ENCODE results near the gene ASPM.

ASPM gene

GRCh38 chr1:197146101-197147095, at the start of gene ASPM:
ASPM (minus strand) TSS chr1:197146669; CDS start chr1:197146437, 232 bp downstream.
- Histone ChIP-seq H3K4me1 (ENCODE audit: insufficient read depth, insufficient read length) (no peaks in the 10 kb centered on the region), H3K27me3 (ENCODE audit: insufficient read depth, insufficient read length) (no peaks in the 10 kb centered on the region), H3K9me3 (ENCODE audit: insufficient read depth, low read length) (no peaks in the 10 kb centered on the region), H3K4me3 (ENCODE audit: insufficient read length, low read depth) (peak within 1 kb of the TSS; percentile 94), H3K9ac (ENCODE audit: insufficient read length, low read depth) (peak within 1 kb of the TSS; percentile 95), H3K36me3 (ENCODE audit: insufficient read depth, insufficient read length, low read length) (peaks cover 29% of the 10 kb centered on the region)
- peak; percentile 6 for TF ChIP-seq YY1 (IDR thresholded peaks at IDR 0.05; ENCODE audit: insufficient read depth, insufficient read length)
- no peak for TF ChIP-seq ZNF274 (IDR thresholded peaks at IDR 0.05; ENCODE audit: low read depth, low read length)
- DNase-seq (ENCODE audit: low read depth, low spot score) = peak; percentile 97

GRCh38 chr1:197195100-197195499, 48.6 kb upstream of the ASPM start:
- H3K9ac ChIP-seq (ENCODE audit: insufficient read length, low read depth) = no peak overlapping the region
- no peak overlapping the region for H3K4me3 ChIP-seq (ENCODE audit: insufficient read length, low read depth)
- H3K36me3 ChIP-seq (ENCODE audit: insufficient read depth, insufficient read length, low read length) = peaks cover 11% of the 10 kb centered on the region
- H3K4me1 ChIP-seq (ENCODE audit: insufficient read depth, insufficient read length) = no peaks in the 10 kb centered on the region
- H3K27me3 ChIP-seq (ENCODE audit: insufficient read depth, insufficient read length) = no peaks in the 10 kb centered on the region
- DNase-seq (ENCODE audit: low read depth, low spot score) = no peak
- H3K9me3 ChIP-seq (ENCODE audit: insufficient read depth, low read length) = no peaks in the 10 kb centered on the region
- no peak for TF ChIP-seq ZNF274 (IDR thresholded peaks at IDR 0.05; ENCODE audit: low read depth, low read length)
- TF ChIP-seq YY1 (IDR thresholded peaks at IDR 0.05; ENCODE audit: insufficient read depth, insufficient read length) = no peak
- no peak for TF ChIP-seq SUZ12 (IDR thresholded peaks at IDR 0.05; ENCODE audit: extremely low read depth, insufficient read depth, insufficient read length)

- TF ChIP-seq YY1 (IDR thresholded peaks at IDR 0.05; ENCODE audit: insufficient read depth, insufficient read length) = no peak
- no peak for DNase-seq (ENCODE audit: low read depth, low spot score)
- H3K36me3 ChIP-seq (ENCODE audit: insufficient read depth, insufficient read length, low read length) = peaks cover 55% of the 10 kb centered on the region
These were observed 37.7 kb upstream of the ASPM start for GRCh38 chr1:197184190-197184589.

GRCh38 chr1:197183195-197183748, 36.8 kb upstream of the ASPM start:
- TF ChIP-seq YY1 (IDR thresholded peaks at IDR 0.05; ENCODE audit: insufficient read depth, insufficient read length) (no peak), ZNF274 (IDR thresholded peaks at IDR 0.05; ENCODE audit: low read depth, low read length) (no peak), SUZ12 (IDR thresholded peaks at IDR 0.05; ENCODE audit: extremely low read depth, insufficient read depth, insufficient read length) (no peak)
- DNase-seq (ENCODE audit: low read depth, low spot score) = no peak
- Histone ChIP-seq H3K36me3 (ENCODE audit: insufficient read depth, insufficient read length, low read length) (peaks cover 57% of the 10 kb centered on the region), H3K27me3 (ENCODE audit: insufficient read depth, insufficient read length) (no peaks in the 10 kb centered on the region), H3K4me1 (ENCODE audit: insufficient read depth, insufficient read length) (no peaks in the 10 kb centered on the region), H3K9ac (ENCODE audit: insufficient read length, low read depth) (no peak overlapping the region), H3K4me3 (ENCODE audit: insufficient read length, low read depth) (no peak overlapping the region), H3K9me3 (ENCODE audit: insufficient read depth, low read length) (0 out of 2 replicates have a peak, but pooled peaks cover 4% of the 10 kb centered on the region)

More at GRCh38 chr1:197184190-197184589, 37.7 kb upstream of the ASPM start:
- Histone ChIP-seq H3K9ac (ENCODE audit: insufficient read length, low read depth) (no peak overlapping the region), H3K9me3 (ENCODE audit: insufficient read depth, low read length) (0 out of 2 replicates have a peak, but pooled peaks cover 4% of the 10 kb centered on the region), H3K4me1 (ENCODE audit: insufficient read depth, insufficient read length) (no peaks in the 10 kb centered on the region), H3K4me3 (ENCODE audit: insufficient read length, low read depth) (no peak overlapping the region), H3K27me3 (ENCODE audit: insufficient read depth, insufficient read length) (no peaks in the 10 kb centered on the region)

- H3K9ac ChIP-seq (ENCODE audit: insufficient read length, low read depth) = no peak overlapping the region
- H3K27me3 ChIP-seq (ENCODE audit: insufficient read depth, insufficient read length) = no peaks in the 10 kb centered on the region
- TF ChIP-seq SUZ12 (IDR thresholded peaks at IDR 0.05; ENCODE audit: extremely low read depth, insufficient read depth, insufficient read length) (no peak), YY1 (IDR thresholded peaks at IDR 0.05; ENCODE audit: insufficient read depth, insufficient read length) (no peak), ZNF274 (IDR thresholded peaks at IDR 0.05; ENCODE audit: low read depth, low read length) (no peak)
- 0 out of 2 replicates have a peak, but pooled peaks cover 4% of the 10 kb centered on the region for H3K9me3 ChIP-seq (ENCODE audit: insufficient read depth, low read length)
- peaks cover 55% of the 10 kb centered on the region for H3K36me3 ChIP-seq (ENCODE audit: insufficient read depth, insufficient read length, low read length)
- H3K4me1 ChIP-seq (ENCODE audit: insufficient read depth, insufficient read length) = no peaks in the 10 kb centered on the region
- DNase-seq (ENCODE audit: low read depth, low spot score) = no peak
- no peak overlapping the region for H3K4me3 ChIP-seq (ENCODE audit: insufficient read length, low read depth)
These were observed 36.2 kb upstream of the ASPM start for GRCh38 chr1:197182716-197183115.

- no peak for TF ChIP-seq SUZ12 (IDR thresholded peaks at IDR 0.05; ENCODE audit: extremely low read depth, insufficient read depth, insufficient read length)
- no peak for TF ChIP-seq ZNF274 (IDR thresholded peaks at IDR 0.05; ENCODE audit: low read depth, low read length)
- no peak for TF ChIP-seq YY1 (IDR thresholded peaks at IDR 0.05; ENCODE audit: insufficient read depth, insufficient read length)
- Histone ChIP-seq H3K36me3 (ENCODE audit: insufficient read depth, insufficient read length, low read length) (peaks cover 55% of the 10 kb centered on the region), H3K9ac (ENCODE audit: insufficient read length, low read depth) (no peak overlapping the region), H3K27me3 (ENCODE audit: insufficient read depth, insufficient read length) (no peaks in the 10 kb centered on the region), H3K9me3 (ENCODE audit: insufficient read depth, low read length) (0 out of 2 replicates have a peak, but pooled peaks cover 4% of the 10 kb centered on the region), H3K4me1 (ENCODE audit: insufficient read depth, insufficient read length) (no peaks in the 10 kb centered on the region), H3K4me3 (ENCODE audit: insufficient read length, low read depth) (no peak overlapping the region)
- DNase-seq (ENCODE audit: low read depth, low spot score) = no peak
These were observed 35.5 kb upstream of the ASPM start for GRCh38 chr1:197181982-197182381.

GRCh38 chr1:197180252-197180878, 33.9 kb upstream of the ASPM start:
- peaks cover 57% of the 10 kb centered on the region for H3K36me3 ChIP-seq (ENCODE audit: insufficient read depth, insufficient read length, low read length)
- H3K9me3 ChIP-seq (ENCODE audit: insufficient read depth, low read length) = no peaks in the 10 kb centered on the region
- no peaks in the 10 kb centered on the region for H3K4me1 ChIP-seq (ENCODE audit: insufficient read depth, insufficient read length)
- H3K27me3 ChIP-seq (ENCODE audit: insufficient read depth, insufficient read length) = no peaks in the 10 kb centered on the region
- no peak overlapping the region for H3K9ac ChIP-seq (ENCODE audit: insufficient read length, low read depth)
- peak; percentile 20 for DNase-seq (ENCODE audit: low read depth, low spot score)
- H3K4me3 ChIP-seq (ENCODE audit: insufficient read length, low read depth) = no peak overlapping the region
- TF ChIP-seq YY1 (IDR thresholded peaks at IDR 0.05; ENCODE audit: insufficient read depth, insufficient read length) (no peak), SUZ12 (IDR thresholded peaks at IDR 0.05; ENCODE audit: extremely low read depth, insufficient read depth, insufficient read length) (no peak), ZNF274 (IDR thresholded peaks at IDR 0.05; ENCODE audit: low read depth, low read length) (no peak)
